Activated CD4-positive, alpha-beta T cell treated with anti-CD3 and anti-CD28 coated beads for 36 hours (primary cell): ENCODE data around the gene TTC28. TPM values are rescaled to one million over a fixed set of nuclear protein-coding genes. Genes with fewer than 3 reads are reported as not detected.
"Not testable (repeated sequence)": the region's sequence is repeated elsewhere in the genome, so short reads cannot be mapped to it uniquely, and the experiment has no call there.

Experiments used
- ATAC-seq: fragments of 200-7000 bp; cut with Tn5 transposase; one replicate; pipeline ENCODE4 v1.10.0; 2021; ENCODE audit warnings: mild to moderate bottlenecking, moderate library complexity
- CTCF ChIA-PET: fragments of 350-600 bp; sonication (Branson Sonifier 250); formaldehyde crosslinking; loops from one replicate; lab custom pipeline; 2021; ENCODE audit warnings: antibody characterized with exemption; lab: Charles Lee
- POLR2A ChIA-PET: fragments of 350-600 bp; sonication (Branson Sonifier 250); formaldehyde crosslinking; loops from one replicate; lab custom pipeline; 2021; ENCODE audit warnings: antibody characterized with exemption, inconsistent platforms; lab: Charles Lee
- DNase-seq: peaks from one replicate; pipeline ENCODE4 v3.0.0-alpha.2; 2020
- H3K27ac Mint-ChIP-seq: one replicate; pipeline ENCODE4 v1.8.0; 2021; ENCODE audit warnings: mixed read lengths
- H3K27me3 Mint-ChIP-seq: one replicate; pipeline ENCODE4 v1.8.0; 2021; ENCODE audit warnings: mixed read lengths
- H3K36me3 Mint-ChIP-seq: one replicate; pipeline ENCODE4 v1.8.0; 2021; ENCODE audit warnings: low read depth, mixed read lengths
- H3K4me1 Mint-ChIP-seq: one replicate; pipeline ENCODE4 v1.8.0; 2021; ENCODE audit warnings: mixed read lengths
- H3K4me3 Mint-ChIP-seq: one replicate; pipeline ENCODE4 v1.8.0; 2021; ENCODE audit warnings: mild to moderate bottlenecking, moderate library complexity, mixed read lengths
- H3K9me3 Mint-ChIP-seq: one replicate; pipeline ENCODE4 v1.8.0; 2021; ENCODE audit warnings: low read depth, mixed read lengths
- intact Hi-C, 2 experiments: fragments of 100-400 bp; cut with DNase I in 1 of 2; cut with micrococcal nuclease in 1 of 2; formaldehyde crosslinking; loops; one replicate each; pipeline versions ENCODE4 v1.14.2 to v1.15.1; 2022 to 2024; cut with DNase I, micrococcal nuclease
- total RNA-seq, 2 experiments: library from RNA; stranded (reverse); gene quantifications; one replicate each; pipeline ENCODE4 v1.2.3, GENCODE V29; 2021

The TTC28 gene
- total RNA-seq, 2 experiments from 2014 or later = 1.0 to 1.4 TPM

DNA sequence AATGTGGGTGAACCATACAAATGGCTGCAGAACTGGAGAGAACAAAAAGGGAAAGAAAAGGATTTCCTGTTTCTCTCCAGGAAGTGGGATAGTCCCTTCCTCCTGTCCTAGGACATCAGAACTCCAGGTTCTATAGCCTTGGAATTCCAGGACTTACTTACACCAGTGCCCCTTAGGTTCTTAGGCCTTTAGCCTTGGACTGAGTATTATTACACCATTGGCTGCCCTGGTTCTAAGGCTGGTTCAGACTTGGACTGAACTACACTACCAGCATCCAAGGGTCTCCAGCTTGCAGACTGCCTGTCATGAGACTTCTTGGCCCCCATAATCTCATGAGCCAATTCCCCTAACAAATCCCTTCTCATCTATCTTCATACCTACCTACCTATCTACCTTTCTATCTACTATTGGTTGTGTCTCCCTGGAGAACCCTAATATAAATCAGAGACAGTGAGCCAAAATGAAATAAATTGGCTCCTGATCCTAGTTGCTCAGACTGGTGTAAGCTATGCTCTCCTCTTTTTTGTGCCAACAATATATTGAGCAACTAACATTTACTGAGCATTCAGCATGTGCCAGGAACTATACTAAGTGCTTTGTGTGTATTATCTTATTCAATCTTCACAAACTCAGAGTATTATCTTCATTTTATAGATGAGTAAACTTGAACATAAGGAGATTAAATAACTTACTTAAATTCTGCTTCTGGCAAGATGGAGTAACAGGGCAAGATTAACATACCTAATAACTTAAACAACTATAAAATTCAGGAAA is 303.7 kb downstream of the TTC28 start:
- ATAC-seq (no peak), DNase-seq (no peak)
- H3K36me3 Mint-ChIP-seq = no peaks in the 10 kb centered on the region
- H3K27ac Mint-ChIP-seq = no peak overlapping the region
- no peaks in the 10 kb centered on the region for H3K9me3 Mint-ChIP-seq
- H3K4me3 Mint-ChIP-seq = no peak overlapping the region
- ChIA-PET CTCF (interaction anchor here (0.6 kb wide), 1 partner anchor 12 kb away, joined by 3 read pairs; no protein-coding TSS in a partner anchor), POLR2A (no interaction called here)
- peaks cover 16% of the 10 kb centered on the region for H3K4me1 Mint-ChIP-seq
- intact Hi-C loops = no loop called here
- no peaks in the 10 kb centered on the region for H3K27me3 Mint-ChIP-seq

DNA sequence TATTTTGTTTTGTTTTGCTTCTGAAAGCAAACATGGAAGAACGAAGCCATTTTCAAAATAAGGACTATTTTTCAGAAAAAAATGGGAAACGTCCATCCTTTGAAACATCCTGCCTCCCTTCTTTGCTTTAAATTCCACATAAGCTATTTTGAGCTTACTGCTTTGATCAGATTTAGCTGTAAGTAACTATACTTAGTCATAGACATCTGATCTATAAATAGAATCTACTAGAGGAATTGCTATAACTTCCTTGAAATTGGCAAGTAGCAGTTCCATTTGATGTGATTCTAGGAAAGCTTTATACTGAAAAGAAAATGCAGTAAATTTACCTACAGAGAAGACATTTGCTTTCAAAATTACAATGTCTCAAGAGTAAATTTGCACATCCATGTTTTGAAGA is 305.8 kb downstream of the TTC28 start:
- DNase-seq (no peak), ATAC-seq (no peak)
- CTCF ChIA-PET = interaction anchor here (0.8 kb wide), 1 partner anchor 56 kb away, joined by 3 read pairs; no protein-coding TSS in a partner anchor
- H3K36me3 Mint-ChIP-seq = no peaks in the 10 kb centered on the region
- no peak overlapping the region for H3K27ac Mint-ChIP-seq
- POLR2A ChIA-PET = no interaction called here
- peaks cover 17% of the 10 kb centered on the region for H3K4me1 Mint-ChIP-seq
- no peak overlapping the region for H3K4me3 Mint-ChIP-seq
- H3K27me3 Mint-ChIP-seq = no peaks in the 10 kb centered on the region
- intact Hi-C loops = no loop called here
- H3K9me3 Mint-ChIP-seq = no peaks in the 10 kb centered on the region

GRCh38 chr22:28369854-28370253 is 309.8 kb downstream of the TTC28 start:
- ATAC-seq (peak; percentile 87), DNase-seq (peak; percentile 28)
- Mint-ChIP-seq H3K9me3 (no peaks in the 10 kb centered on the region), H3K4me1 (peaks cover 14% of the 10 kb centered on the region), H3K36me3 (no peaks in the 10 kb centered on the region), H3K27ac (no peak overlapping the region), H3K4me3 (no peak overlapping the region), H3K27me3 (no peaks in the 10 kb centered on the region)
- ChIA-PET POLR2A (no interaction called here), CTCF (no interaction called here)
- intact Hi-C loops = no loop called here

DNA sequence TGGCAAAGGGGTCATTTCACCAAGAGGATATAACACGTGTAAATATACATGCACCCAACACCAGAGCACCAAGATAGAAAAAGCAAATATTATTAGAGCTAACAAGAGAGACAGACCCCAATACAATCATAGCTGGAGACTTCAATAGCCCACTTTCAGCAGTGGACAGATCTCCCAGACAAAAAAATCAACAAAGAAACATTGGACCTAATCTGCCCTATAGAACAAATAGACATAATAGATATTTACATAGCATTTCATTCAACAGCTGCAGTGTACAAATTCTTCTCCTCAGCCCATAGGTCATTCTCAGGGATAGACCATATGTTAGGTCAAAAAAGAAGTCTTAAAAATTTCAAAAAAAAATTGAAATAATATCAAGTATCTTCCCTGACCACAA is 312.8 kb downstream of the TTC28 start:
- H3K4me1 Mint-ChIP-seq = peaks cover 7% of the 10 kb centered on the region
- H3K27ac Mint-ChIP-seq = no peak overlapping the region
- H3K9me3 Mint-ChIP-seq = peaks cover 14% of the 10 kb centered on the region
- H3K36me3 Mint-ChIP-seq = peaks cover 9% of the 10 kb centered on the region
- ATAC-seq (no peak), DNase-seq (no peak)
- no peaks in the 10 kb centered on the region for H3K27me3 Mint-ChIP-seq
- intact Hi-C loops = no loop called here
- no peak overlapping the region for H3K4me3 Mint-ChIP-seq
- ChIA-PET CTCF (no interaction called here), POLR2A (no interaction called here)

GRCh38 chr22:28365371-28365770 is 314.3 kb downstream of the TTC28 start:
- H3K4me1 Mint-ChIP-seq = peaks cover 12% of the 10 kb centered on the region
- ChIA-PET POLR2A (no interaction called here), CTCF (no interaction called here)
- ATAC-seq (no peak), DNase-seq (no peak)
- peaks cover 14% of the 10 kb centered on the region for H3K9me3 Mint-ChIP-seq
- intact Hi-C loops = no loop called here
- H3K27ac Mint-ChIP-seq = no peak overlapping the region
- H3K4me3 Mint-ChIP-seq = no peak overlapping the region
- H3K27me3 Mint-ChIP-seq = no peaks in the 10 kb centered on the region
- peaks cover 10% of the 10 kb centered on the region for H3K36me3 Mint-ChIP-seq

GRCh38 chr22:28364105-28364504 is 315.5 kb downstream of the TTC28 start:
- DNase-seq, H3K27ac Mint-ChIP-seq, intact Hi-C loops, H3K27me3 Mint-ChIP-seq, H3K4me1 Mint-ChIP-seq, POLR2A ChIA-PET, ATAC-seq, H3K4me3 Mint-ChIP-seq: not testable (repeated sequence)
- peaks cover 14% of the 10 kb centered on the region for H3K9me3 Mint-ChIP-seq
- CTCF ChIA-PET = interaction anchor here (1.0 kb wide), 1 partner anchor 12 kb away, joined by 3 read pairs; no protein-coding TSS in a partner anchor
- peaks cover 10% of the 10 kb centered on the region for H3K36me3 Mint-ChIP-seq

GRCh38 chr22:28360939-28361338 is 318.7 kb downstream of the TTC28 start:
- CTCF ChIA-PET = interaction anchor here (0.6 to 1.3 kb wide), 3 partner anchors 9 to 168 kb away, joined by 3 read pairs; no protein-coding TSS in a partner anchor
- DNase-seq (peak; percentile 6), ATAC-seq (peak; percentile 80)
- Mint-ChIP-seq H3K27ac (no peak overlapping the region), H3K4me1 (peaks cover 5% of the 10 kb centered on the region), H3K4me3 (no peak overlapping the region), H3K27me3 (no peaks in the 10 kb centered on the region), H3K9me3 (peaks cover 14% of the 10 kb centered on the region), H3K36me3 (peaks cover 10% of the 10 kb centered on the region)
- POLR2A ChIA-PET = no interaction called here
- intact Hi-C loops = no loop called here

GRCh38 chr22:28358312-28358711 is 321.3 kb downstream of the TTC28 start:
- intact Hi-C loops = no loop called here
- POLR2A ChIA-PET = no interaction called here
- no peak overlapping the region for H3K27ac Mint-ChIP-seq
- H3K4me3 Mint-ChIP-seq = no peak overlapping the region
- no peaks in the 10 kb centered on the region for H3K27me3 Mint-ChIP-seq
- peaks cover 5% of the 10 kb centered on the region for H3K4me1 Mint-ChIP-seq
- ATAC-seq (no peak), DNase-seq (no peak)
- peaks cover 8% of the 10 kb centered on the region for H3K36me3 Mint-ChIP-seq
- CTCF ChIA-PET = no interaction called here
- H3K9me3 Mint-ChIP-seq = peaks cover 9% of the 10 kb centered on the region

DNA sequence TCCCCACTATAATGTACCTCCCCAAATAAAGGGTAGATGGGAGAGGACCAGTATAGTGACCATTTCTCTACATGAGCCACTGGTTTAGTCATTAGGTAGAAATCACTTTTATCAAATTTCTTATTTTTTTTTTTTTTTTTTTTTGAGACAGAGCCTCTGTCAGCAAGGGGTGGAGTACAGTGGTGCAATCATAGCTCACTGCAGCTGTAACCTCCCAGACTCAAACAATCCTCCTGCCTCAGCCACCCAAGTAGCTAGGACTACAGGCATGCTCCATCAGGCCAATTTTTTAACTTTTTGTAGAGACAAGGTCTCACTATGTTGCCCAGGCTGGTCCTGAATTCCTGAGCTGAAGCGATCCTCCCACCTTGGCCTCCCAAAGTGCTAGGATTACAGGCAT is 322.4 kb downstream of the TTC28 start:
- Mint-ChIP-seq H3K27ac (no peak overlapping the region), H3K4me1 (peaks cover 5% of the 10 kb centered on the region), H3K27me3 (no peaks in the 10 kb centered on the region), H3K9me3 (peaks cover 3% of the 10 kb centered on the region), H3K36me3 (peaks cover 2% of the 10 kb centered on the region), H3K4me3 (no peak overlapping the region)
- intact Hi-C loops = no loop called here
- ATAC-seq (no peak), DNase-seq (no peak)
- POLR2A ChIA-PET = interaction anchor here (0.6 kb wide), 1 partner anchor 14 kb away, joined by 5 read pairs; no protein-coding TSS in a partner anchor
- CTCF ChIA-PET = no interaction called here

- DNase-seq = no peak
- intact Hi-C loops = no loop called here
- ChIA-PET CTCF (interaction anchor here (0.7 to 1.5 kb wide), 3 partner anchors 10 to 91 kb away, joined by 3 read pairs; no protein-coding TSS in a partner anchor), POLR2A (interaction anchor here (0.6 kb wide), 1 partner anchor 79 kb away, joined by 3 read pairs; no protein-coding TSS in a partner anchor)
- Mint-ChIP-seq H3K9me3 (no peaks in the 10 kb centered on the region), H3K36me3 (no peaks in the 10 kb centered on the region), H3K4me3 (no peak overlapping the region), H3K27ac (no peak overlapping the region), H3K27me3 (peaks cover 3% of the 10 kb centered on the region), H3K4me1 (no peaks in the 10 kb centered on the region)
- ATAC-seq = no peak
These were observed 328.2 kb downstream of the TTC28 start for GRCh38 chr22:28351476-28351875.

- CTCF ChIA-PET = no interaction called here
- Mint-ChIP-seq H3K4me1 (no peaks in the 10 kb centered on the region), H3K9me3 (no peaks in the 10 kb centered on the region), H3K36me3 (no peaks in the 10 kb centered on the region), H3K4me3 (no peak overlapping the region), H3K27ac (no peak overlapping the region), H3K27me3 (peaks cover 3% of the 10 kb centered on the region)
- POLR2A ChIA-PET = no interaction called here
- DNase-seq (no peak), ATAC-seq (no peak)
- intact Hi-C loops = no loop called here
These were observed 330.7 kb downstream of the TTC28 start for GRCh38 chr22:28348613-28349609.
